Activated CD4-positive, alpha-beta T cell treated with anti-CD3 and anti-CD28 coated beads, Interleukin-2, amount 50 U/mL, for 16 hours (primary cell): ENCODE results near the gene RAB15.

ENCODE experiments used
- DNase-seq: peaks from one replicate; pipeline ENCODE4 v3.0.0-alpha.2; 2020

Gene RAB15

GRCh38 chr14:64971943-64972791 lies at the start of gene RAB15:
TSS of gene RAB15 (minus strand) at chr14:64972336. CDS start at chr14:64972076, 260 bp downstream.
- DNase-seq = peak; percentile 18

- peak; percentile 34 for DNase-seq
These were observed 47.9 kb upstream of the RAB15 start for GRCh38 chr14:65019944-65020566.

GRCh38 chr14:65016471-65016870 lies 44.3 kb upstream of the RAB15 start:
- no peak for DNase-seq

- DNase-seq = no peak
These were observed 43.3 kb upstream of the RAB15 start for GRCh38 chr14:65015391-65015790.

GRCh38 chr14:65012353-65012752 lies 40.2 kb upstream of the RAB15 start:
- DNase-seq = no peak

- DNase-seq = no peak
These were observed 39.4 kb upstream of the RAB15 start for GRCh38 chr14:65011538-65011937.

- DNase-seq = no peak
These were observed 38.2 kb upstream of the RAB15 start for GRCh38 chr14:65010211-65010931.

GRCh38 chr14:65007202-65007601 lies 35.1 kb upstream of the RAB15 start:
- DNase-seq = no peak

GRCh38 chr14:65006261-65006721 lies 34.2 kb upstream of the RAB15 start:
- no peak for DNase-seq

- DNase-seq = peak; percentile 65
These were observed 31.3 kb upstream of the RAB15 start for GRCh38 chr14:65003394-65003793.

- DNase-seq = no peak
These were observed 30.6 kb upstream of the RAB15 start for GRCh38 chr14:65002586-65003210.

- DNase-seq = no peak
These were observed 29.6 kb upstream of the RAB15 start for GRCh38 chr14:65001723-65002122.

- DNase-seq = no peak
These were observed 28.9 kb upstream of the RAB15 start for GRCh38 chr14:65000898-65001591.

GRCh38 chr14:64998455-64998931 lies 26.4 kb upstream of the RAB15 start:
- peak; percentile 41 for DNase-seq

- peak; percentile 69 for DNase-seq
These were observed 25.1 kb upstream of the RAB15 start for GRCh38 chr14:64997108-64997794.

GRCh38 chr14:64995291-64995690 lies 23.2 kb upstream of the RAB15 start:
- DNase-seq = no peak

GRCh38 chr14:64994540-64994939 lies 22.4 kb upstream of the RAB15 start:
- no peak for DNase-seq

GRCh38 chr14:64993266-64993930 lies 21.3 kb upstream of the RAB15 start:
- peak; percentile 21 for DNase-seq

- peak; percentile 72 for DNase-seq
These were observed 20.3 kb upstream of the RAB15 start for GRCh38 chr14:64992328-64992885.

- no peak for DNase-seq
These were observed 18.8 kb upstream of the RAB15 start for GRCh38 chr14:64990939-64991338.

GRCh38 chr14:64990296-64990695 lies 18.2 kb upstream of the RAB15 start:
- DNase-seq = peak; percentile 20
